Retina (tissue), 1 donor: Measurements from ENCODE around the gene TNIK.

Source experiments
- DNase-seq: peaks from one replicate; pipeline ENCODE4 v3.0.0-alpha.2; 2016

TNIK gene

DNA sequence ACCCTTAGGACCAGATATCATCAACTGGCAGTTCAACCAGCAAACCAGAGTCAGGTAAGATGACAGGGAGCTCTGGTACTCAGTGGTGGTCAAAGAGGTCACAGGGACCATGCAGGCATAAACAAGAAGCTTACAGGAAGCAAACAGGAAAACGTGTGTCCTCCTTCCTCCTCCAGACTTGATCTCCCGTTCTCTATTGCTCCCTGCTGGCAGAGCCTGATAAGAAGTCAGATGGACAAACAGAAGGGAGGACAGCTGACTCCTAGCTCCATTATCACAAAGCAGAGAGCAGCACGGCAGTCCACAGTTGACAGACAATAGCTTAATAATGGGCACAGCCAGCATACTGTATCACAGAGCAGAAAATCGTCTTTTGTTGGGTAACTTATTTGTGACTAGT lies 277.2 kb downstream of the TNIK start:
- no peak for DNase-seq

- DNase-seq, result no peak
Observed at GRCh38 chr3:171181907-171182690, 278.1 kb downstream of the TNIK start.

DNA sequence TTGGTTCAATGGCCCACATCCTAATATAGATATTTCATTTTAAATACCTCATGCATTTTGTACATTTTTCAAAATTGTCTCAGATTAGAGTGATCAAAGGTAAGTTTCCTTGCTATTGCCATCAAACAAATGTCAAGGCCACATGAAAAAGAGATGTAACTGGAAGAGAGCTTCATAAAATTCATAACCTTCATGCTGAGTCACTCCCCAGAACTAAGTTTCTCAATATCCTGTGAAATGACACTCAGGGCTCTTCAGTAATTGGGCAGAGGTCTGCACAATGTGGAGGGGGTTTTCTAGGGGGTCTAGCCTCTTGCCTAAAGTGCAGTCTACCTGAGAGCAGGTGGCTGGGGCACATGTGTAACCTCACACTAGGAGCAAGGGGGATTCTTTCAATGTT lies 281.5 kb downstream of the TNIK start:
- DNase-seq, result no peak

- no peak for DNase-seq
Observed at GRCh38 chr3:171177553-171177952, 282.7 kb downstream of the TNIK start.

- DNase-seq, result no peak
Observed at GRCh38 chr3:171177056-171177455, 283.1 kb downstream of the TNIK start.

- DNase-seq, result no peak
Observed at GRCh38 chr3:171176244-171176933, 283.8 kb downstream of the TNIK start.

- no peak for DNase-seq
Observed at GRCh38 chr3:171175741-171176234, 284.4 kb downstream of the TNIK start.

DNA sequence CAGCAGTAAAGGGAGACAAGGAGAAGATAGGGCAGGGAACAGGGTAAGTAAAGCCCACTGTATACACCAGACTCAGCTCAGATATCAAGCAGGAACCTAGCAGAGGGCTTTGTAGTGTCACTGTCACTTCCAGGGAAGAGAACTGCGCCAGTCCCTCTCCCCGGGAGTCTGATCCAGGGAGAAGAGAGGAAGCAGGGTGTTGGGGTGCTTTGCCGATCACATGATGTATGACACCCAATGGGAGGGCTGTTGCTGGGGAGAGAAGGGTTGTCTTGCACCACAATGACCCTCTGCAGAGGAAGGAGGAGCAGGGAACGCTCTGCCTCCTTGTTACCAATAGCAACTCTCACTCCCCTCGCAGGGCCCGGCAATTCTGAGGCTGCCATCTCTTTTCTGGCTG lies 286.5 kb downstream of the TNIK start:
- no peak for DNase-seq

- DNase-seq, result no peak
Observed at GRCh38 chr3:171172070-171172469, 288.1 kb downstream of the TNIK start.

GRCh38 chr3:171169866-171170265 lies 290.3 kb downstream of the TNIK start:
- no peak for DNase-seq

- no peak for DNase-seq
Observed at GRCh38 chr3:171169443-171169842, 290.8 kb downstream of the TNIK start.

GRCh38 chr3:171168551-171168950 lies 291.7 kb downstream of the TNIK start:
- no peak for DNase-seq

DNA sequence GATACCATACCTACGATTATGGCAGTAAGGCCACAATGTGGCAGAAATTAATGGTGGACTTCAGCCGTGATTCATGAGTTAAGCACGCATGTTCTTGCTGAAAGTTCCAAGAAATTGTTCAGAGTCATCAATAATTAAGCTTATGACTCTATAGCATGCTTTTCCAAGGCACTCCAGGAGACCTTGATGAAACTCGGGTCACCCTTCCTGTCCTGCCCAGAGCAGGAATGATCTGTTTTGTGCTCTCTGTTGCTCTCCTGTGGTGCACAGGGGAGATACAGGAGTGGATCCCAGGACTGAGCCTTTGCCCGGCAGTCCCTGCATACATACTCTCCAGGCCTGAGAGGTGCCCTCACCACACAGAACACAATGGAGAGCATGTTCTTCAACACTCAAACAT lies 292.1 kb downstream of the TNIK start:
- no peak for DNase-seq

- DNase-seq, result no peak
Observed at GRCh38 chr3:171165983-171166382, 294.2 kb downstream of the TNIK start.

DNA sequence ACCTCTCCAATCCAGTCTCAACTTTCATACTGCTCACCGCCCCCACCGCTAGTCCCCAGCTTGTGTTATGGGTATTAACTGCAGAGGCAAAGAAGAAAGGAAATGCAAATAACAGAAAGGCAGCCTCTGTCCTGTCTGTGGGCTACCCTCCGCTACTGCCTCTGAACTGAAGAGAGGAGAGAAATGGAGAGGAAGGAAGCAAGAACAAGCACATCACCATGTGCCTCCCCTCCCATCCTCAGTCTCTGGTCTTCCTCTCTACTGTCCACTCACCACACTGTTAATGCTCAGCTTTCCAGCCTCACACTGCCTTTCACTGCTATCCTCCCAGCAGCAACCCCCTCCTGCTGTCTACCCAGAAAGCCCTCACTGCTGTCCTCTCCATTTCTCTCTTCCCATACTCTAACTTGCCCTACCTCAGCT lies 294.7 kb downstream of the TNIK start:
- DNase-seq, result no peak

GRCh38 chr3:171164067-171164465 lies 296.1 kb downstream of the TNIK start:
- DNase-seq, result no peak

DNA sequence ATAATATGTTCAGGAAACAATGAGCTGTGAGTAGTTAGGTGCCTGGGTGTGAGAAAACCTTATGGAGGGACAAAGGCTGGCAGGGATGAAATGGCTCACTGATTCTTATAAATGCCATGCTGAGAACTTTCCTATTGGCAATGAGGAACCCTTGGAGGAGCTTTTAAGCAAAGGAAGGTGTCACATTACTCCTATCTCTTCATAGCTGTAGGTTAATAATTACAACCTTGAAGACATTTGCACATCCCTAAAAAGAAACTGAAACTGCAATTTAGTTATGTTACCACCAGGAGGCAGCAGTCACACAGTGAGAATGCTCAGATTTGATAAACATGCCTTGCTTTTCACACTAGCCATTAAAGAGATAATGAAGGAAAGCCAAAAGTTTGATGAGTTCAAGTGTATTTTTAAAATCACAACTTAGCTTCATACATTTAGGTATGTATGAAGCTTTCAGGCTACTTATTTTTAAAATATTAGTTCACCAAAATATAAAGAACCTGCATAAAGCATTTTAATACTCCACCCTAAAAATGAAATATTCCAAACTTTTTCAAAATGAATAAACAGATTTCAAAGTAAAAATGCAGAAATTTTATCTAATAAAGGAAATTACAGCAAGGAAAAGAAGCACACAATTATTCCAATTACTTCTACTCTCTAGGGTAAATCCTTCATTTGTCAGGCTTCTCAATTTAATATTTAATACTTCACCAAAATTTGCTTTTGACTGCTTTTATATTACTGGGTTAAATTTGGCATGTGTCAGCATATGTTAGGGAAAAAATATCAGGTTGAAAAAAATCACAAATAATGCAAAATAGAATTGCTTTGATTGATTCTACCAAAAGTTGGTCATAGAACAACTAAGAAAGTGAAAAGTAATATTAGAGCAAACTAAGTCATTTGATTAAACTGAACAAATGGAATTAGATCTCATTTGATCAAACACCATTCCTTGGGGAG lies 296.8 kb downstream of the TNIK start:
- DNase-seq, result no peak

DNA sequence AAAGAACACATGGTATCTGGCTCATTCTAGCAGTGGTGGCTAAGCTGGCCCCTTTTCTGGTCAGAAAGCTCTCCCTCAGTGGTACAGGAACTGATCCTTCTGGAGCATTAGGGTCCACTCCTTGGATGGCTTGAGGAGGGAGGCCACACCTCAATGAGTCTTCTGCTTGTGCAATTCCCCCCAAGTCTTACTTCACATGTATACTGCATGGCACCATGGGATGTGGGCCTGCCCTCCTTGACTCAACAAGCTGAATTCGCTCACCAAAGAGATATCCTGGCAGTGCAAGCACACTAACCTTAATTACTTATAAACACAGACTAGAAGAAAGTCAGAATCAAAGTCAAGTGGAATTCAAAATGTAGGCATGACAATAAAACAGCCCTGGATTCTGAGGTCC lies 299.9 kb downstream of the TNIK start:
- no peak for DNase-seq

DNA sequence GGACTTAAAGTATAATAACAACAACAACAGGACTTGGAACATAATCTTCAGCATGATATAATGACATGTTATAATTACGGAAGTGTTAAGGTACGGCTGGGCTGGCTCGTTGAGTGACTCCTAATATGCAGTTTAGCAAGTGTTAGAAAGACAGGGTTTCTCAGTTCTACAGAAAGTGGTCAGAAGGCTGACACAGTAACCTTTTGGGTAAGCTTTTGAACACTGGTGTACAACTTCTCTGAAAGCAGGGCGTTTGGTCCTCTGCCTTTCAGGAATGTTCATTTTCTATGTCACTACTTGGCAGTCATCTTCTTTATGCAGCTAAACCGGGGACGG lies 300.4 kb downstream of the TNIK start:
- no peak for DNase-seq

- DNase-seq, result no peak
Observed at GRCh38 chr3:171159024-171159821, 301.0 kb downstream of the TNIK start.

DNA sequence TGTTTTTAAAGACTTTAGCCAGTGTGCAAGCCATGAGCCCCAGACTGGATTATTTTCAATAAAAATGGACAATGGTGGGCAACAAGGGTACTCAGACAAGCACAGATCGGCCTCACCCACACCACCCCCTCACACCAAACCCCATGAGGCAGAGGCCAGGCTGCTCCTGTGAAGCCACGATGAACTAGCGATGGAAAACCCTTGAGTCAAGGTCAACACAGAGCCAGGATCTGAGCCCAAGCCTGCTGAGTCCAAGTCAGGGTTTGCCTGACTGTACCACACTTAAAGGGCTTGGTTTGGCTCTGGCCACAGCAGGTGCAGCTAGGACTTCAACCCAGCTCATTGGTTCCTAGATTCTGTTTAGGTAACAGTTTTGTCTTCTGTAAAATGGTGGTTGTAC lies 302.2 kb downstream of the TNIK start:
- DNase-seq, result no peak

GRCh38 chr3:171157286-171157685 lies 302.9 kb downstream of the TNIK start:
- peak; percentile 42 for DNase-seq
